GM21423 (cell line): ENCODE results near the gene C2CD4C.
"Not testable (repeated sequence)": the region's sequence is repeated elsewhere in the genome, so short reads cannot be mapped to it uniquely, and the experiment has no call there.

Experiments
- ATAC-seq: cut with Tn5 transposase; IDR thresholded peaks from one replicate; pipeline ENCODE4 v1.9.1; 2021; ENCODE audit warnings: mild to moderate bottlenecking, moderate library complexity; ENCODE audit not compliant: unreplicated experiment

Gene C2CD4C

DNA sequence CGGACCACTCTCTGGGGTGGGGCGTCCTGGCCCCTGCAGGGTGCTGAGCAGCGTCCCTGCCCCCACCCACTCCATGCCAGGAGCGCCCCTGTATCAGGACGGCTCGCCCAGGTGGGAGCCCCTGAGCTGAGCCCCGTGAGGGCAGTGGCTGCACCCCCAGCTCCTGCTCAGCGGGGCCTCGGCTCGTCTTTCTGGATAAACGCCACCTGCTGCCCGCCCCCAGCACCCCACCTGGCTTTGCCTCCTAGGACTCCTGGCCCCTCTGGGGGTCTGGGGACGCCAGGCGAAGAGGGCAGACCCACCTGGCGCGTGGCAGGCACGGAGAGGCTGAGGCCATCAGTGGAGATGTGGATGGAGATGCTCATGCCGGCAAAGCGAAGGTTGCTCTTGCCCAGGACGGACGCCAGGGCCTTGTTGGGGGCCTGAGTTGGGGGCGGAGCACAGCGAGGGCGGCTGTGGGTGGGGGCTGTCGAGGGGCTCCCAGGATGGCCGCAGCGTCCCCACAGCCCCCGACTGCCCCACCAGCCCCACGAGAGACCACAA lies 29.5 kb upstream of the C2CD4C start:
- no peak for ATAC-seq

DNA sequence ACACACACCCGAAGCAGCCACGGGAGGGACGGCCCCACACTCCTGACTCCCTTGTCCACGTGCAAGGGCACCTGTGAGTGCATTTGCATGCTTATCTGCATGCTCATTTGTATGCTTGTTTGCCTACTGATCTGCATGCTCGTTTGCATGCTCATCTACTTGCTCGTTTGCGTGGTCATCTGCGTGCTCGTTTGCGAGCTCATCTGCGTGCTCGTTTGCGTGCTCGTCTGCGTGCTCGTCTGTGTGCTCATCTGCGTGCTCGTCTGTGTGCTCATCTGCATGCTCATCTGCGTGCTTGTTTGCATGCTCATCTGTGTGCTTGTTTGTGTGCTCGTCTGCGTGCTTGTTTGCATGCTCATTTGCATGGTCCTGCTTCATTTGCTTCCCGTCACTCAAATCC lies 28.1 kb upstream of the C2CD4C start:
- ATAC-seq = no peak

DNA sequence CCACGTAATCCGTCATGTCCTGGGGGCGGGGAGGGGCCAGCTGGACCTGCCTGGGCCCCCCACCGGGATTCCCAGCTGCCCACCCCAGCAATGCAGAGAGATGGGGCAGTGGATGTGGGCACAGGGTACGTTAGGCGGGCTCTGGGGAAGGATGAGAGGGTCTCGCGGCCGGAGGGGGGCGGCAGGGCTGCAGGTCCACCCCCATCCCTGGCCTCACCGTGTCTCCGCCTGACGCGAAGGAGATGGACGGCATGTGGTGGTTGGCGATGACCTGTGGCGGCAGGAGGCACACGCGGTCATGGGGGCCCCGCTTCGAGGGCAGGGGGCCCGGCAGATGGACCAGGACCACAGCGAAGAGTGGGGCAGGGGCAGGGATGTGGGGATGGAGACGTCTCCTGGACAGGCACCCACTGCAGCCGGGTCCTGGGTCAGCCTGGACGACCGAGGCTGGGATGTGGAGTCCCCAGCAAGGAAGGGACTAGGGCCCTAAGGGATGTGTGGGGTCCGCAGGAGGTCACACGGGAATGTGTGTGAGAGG lies 27.5 kb upstream of the C2CD4C start:
- ATAC-seq = no peak

DNA sequence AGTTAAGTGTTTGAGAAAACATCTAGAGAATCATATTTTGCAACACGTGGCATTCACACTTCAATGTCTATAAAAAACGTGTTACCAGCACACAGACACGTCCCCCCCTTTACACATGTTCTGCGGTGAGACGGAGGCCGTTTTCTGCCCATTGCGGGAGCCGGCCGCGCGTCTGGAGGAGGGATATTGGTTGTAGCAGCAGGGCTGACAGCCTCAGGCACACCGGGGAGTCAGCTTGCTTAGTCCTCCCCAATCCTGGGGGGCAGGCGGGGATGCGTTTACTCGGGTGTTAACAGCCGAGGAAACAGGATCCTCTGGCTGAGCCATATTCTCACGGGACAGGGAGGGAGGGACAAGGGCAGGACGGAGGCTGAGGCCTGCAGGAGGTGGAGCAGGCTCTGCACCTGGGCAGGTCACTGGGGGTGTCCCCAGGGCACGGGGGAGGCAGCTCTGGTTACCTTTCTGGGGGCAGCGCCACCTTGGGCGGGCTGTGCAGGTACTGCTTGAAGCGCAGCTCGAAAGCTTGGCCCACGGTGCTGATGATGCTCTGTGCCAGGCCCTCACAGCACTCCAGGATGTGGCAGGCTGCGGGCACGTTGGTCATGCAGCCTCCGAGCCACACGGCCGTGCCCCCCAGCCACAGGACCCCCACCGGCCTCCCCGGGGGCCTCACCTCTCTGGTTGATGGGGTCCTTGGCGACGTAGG lies 26.9 kb upstream of the C2CD4C start:
- ATAC-seq = no peak

DNA sequence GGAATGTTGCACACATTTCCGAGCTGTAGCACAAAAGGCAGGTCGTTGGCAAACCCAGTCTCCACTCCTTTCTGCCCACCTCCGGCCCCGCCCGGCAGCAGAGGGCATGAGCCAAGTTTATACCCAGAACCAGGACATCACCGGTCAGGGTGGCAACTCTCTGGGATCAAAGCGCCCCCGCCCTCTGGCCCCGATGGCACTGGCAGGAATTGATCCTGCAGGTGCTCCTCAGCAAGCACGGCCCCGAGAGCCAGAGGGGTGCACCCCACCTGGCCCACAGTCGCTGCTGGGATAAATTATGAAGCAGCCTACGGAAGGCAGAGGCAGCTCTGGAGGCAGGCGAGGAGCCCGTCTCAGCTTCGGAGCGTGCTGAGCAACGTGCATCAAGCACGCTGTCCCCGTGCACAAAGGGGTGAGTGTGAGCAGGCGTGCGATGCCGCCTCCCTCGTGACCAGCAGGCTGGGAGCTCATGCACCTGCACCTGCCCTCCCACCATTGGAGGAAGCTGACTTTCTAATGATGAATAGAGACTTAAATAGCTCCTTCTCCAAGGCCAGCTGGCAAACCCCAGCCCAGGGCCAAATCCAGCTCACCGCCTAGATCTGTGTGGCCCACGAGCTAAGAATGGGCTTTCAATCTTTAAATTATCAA lies 26.2 kb upstream of the C2CD4C start:
- no peak for ATAC-seq

DNA sequence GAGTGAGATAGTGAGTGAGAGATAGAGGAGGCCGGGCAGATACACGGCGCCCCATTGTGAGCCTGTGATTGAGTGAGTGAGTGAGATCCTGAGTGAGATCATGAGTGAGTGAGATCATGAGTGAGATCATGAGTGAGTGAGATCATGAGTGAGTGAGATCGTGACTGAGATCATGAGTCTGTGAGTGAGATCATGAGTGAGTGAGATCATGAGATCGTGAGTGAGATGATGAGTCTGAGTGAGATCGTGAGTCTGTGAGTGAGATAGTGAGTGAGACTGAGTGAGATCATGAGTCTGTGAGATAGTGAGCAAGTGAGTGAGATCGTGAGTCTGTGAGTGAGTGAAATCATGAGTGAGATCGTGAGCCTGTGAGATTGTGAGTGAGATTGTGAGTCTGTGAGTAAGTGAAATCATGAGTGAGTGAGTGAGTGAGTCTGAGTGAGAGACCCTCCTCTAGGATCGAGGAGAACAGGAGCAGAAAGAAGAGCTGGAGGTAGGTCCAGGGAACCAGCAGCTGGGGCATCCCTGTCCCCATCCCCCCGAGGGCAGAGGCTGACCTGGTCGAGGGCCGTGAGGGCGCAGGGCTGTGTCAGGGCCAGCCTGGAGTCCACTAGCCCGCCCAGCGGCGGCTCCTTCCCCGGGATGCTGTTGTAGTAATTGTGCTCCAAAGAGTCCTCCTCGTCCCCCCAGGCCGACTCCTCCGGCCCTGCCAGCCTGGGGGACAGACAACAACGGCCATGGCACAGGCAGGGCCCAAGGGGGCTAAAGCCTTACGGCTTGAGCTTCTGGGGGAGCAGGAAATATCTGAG lies 25.4 kb upstream of the C2CD4C start:
- no peak for ATAC-seq

DNA sequence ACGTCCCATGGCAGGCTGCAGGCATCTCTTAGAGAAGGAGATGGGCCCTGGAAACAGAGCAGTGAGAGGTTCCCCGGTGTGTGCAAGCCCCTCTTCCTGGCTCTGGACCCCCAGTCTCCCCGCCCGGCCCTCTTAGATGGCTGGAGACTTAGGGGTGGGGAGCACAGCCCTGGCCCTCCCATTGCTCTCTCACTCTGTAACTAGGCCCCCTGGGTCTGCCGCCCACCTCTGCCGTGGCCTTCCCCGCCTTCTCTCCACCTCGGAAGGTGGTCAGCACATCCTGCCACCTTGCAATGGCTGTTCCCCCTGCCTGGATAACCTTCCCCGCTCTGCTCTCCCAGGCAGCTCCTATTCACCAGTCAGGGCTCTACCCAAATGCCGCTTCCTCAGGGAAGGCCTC lies 21.8 kb upstream of the C2CD4C start:
- ATAC-seq = no peak

DNA sequence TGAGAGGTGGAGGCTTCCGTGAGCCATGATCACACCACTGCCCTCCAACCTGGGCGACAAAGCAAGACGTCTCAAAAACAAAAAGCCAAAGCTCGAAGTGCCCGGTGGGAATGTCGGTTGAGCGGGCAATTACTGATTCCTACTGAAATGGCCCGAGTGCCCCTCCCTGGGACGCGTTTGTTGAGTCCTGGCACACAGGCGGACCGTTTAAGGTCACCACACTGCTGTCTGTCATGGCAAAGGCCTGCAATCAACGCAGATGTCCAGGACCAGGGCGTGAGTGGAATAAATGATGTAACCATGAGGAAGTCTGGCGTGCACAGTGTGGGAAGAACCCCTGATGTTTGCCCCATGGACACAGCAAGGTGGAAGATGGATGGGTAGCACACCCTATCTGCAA lies 19.2 kb upstream of the C2CD4C start:
- no peak for ATAC-seq

DNA sequence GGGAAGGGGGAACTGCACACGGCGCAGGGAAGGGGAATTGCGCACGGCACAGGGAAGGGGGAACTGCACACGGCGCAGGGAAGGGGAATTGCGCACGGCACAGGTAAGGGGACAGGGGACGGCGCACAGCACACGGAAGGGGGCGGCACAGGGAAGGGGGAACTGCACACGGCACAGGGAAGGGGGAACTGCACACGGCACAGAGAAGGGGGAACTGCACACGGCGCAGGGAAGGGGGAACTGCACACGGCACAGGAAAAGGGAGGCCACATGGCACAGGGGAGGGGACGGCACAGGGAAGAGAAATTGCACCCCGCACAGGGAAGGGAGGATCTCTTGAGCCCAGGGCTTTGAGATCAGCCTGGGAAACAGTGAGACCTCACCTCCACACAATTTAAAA lies 18.7 kb upstream of the C2CD4C start:
- not testable (repeated sequence) for ATAC-seq

DNA sequence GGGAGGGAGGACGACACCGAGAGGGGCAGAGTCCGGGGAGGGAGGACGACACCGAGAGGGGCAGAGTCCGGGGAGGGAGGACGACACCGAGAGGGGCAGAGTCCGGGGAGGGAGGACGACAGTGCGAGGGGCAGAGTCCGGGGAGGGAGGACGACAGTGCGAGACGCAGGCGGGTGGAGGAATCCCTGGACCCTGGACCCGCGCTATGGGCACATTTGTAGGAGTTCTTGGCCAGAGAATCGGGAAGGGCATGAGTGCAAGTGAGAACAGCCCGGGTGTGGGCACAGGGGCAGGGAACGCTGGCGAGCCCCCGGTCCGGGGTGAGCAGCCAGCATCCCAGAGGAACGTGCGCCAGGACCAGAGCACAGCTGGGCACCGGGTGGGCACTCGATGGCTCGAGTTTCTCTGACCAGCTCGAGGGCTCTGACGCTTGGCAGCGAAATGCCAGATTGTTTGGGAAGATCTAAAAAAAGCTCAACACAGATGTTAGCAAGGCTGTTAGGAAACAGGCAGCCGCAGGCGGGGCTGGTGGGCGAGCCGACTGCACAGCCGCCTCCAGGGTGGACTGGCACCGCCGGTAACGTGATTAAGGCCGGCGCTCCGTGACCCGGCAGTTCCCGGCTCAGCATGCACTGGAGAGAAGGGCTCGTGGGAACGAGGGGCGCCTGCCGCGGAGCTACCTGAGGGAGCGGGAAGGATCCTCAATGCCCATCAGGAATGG lies 17.9 kb upstream of the C2CD4C start:
- ATAC-seq = no peak

DNA sequence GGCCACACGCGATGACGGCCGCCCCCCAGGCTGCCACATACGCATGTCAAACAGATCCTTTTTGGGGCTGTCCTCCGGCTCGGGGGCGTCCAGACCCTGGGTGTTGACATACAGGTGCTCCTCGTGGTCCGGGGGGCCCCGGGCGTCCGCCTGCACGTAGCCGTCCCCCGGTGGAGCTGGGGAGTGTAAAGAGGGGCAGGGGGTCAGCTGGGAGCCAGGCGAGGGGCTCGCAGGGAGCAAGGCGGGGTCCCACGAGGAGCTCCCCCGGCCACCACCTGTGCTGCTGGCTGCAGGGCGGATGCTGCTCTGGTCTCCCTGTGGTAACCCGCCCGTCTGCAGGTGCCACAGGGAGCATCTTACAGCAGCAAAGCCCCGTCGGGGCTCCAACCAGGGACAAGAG lies 16.1 kb upstream of the C2CD4C start:
- ATAC-seq = no peak

DNA sequence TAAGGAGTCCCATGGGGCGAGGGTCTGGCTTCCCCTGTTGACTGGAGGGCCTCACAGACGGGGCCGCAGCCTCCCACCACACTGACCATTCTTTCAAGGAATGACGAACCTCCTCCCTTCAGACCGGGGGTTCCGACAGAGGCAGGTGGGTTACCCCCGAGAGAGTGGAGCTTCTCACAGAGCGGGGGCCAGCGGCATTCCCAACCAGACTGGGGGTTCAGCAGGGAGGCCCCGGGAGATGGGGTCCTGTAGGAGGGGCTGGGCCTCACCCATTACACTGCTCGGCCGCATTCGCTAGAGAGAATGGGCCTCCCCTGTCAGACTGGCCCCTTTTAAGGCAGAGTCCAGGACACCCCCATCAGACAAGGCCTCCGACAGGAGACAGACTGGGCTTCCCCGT lies 15.6 kb upstream of the C2CD4C start:
- no peak for ATAC-seq

DNA sequence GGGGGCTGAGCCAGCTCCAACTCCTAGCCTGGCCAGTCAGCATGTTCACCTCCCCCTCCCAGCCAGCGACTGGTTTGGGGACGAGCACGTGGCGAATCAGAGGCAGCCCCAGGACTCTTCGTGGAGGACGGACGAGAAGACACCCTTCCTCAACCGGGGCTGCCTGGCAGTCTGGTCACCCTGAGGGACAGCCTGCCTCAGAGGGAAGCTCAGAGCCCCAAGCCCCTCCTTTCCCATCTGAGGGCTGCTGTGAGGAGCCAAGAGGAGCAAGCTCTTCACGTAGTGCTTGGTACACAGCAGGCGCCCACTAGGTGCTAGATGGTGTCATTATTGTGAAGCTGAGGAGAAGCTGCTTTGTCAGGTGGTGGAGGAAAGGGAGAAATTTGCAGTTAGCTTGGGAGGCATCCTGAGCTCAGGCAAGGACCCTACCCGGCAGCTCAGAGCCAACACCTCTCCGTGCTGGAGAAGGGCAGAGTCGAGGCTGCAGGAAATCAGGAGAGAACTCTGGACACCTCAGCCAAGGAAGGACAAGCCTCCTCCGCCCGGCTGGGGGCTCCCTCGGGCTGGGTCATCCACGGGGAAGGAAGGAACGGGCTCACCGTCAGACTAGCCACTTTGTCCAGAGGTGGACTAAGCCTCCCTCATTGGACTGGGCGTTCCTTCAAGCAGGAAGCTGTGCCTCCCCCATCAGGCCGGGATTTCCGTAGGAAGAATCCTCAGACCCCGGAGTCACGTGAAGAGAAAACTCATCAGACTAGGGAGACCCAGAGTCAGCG lies 14.9 kb upstream of the C2CD4C start:
- no peak for ATAC-seq

DNA sequence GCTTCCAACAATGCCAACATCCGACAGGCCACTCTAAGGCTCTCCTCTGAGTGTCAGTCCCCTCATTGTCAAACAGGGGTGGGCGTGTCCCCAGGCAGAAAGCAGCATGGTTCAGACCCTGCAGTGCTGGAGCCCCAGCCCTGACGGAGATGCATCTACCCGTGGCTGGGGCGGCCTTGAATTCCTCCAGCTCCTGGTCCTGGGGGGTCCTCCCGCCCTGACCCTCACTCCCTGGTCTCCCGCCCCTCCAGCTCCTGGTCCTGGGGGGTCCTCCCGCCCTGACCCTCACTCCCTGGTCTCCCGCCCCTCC lies 13.9 kb upstream of the C2CD4C start:
- not testable (repeated sequence) for ATAC-seq

DNA sequence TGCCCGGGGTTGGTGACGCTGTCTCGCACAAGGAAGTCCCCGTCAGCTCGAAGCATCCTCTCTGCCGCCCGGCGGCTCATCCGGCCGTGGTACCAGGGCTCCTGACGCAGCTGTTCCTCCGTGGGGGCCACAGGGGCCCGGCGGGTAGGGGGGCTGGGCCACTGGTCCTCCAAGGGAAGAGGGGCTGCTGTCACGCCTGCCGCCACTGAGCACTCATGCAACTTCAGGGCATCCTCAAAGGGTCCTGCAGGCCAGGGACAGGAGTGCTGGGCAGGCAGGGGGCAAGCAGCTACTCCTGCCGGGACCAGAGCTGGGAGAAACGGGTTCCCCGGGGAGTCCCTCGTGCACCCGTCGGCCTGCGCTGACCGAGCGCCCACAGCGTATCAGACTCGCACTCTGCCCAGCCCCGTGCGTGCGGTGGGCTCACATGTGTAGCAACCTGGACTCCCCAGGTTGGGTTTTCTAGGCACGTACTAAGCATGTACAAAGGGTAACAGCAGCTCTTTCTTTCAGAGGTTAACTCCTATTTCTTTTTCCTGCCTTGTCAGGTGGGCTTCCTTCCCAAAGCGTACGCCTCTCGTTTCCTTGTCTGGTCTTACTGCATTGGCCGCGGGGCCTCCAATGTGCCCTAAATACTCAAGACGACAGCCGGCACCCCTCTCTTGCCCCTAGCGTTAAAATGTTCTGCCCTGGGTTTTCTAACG lies 13.4 kb upstream of the C2CD4C start:
- no peak for ATAC-seq

DNA sequence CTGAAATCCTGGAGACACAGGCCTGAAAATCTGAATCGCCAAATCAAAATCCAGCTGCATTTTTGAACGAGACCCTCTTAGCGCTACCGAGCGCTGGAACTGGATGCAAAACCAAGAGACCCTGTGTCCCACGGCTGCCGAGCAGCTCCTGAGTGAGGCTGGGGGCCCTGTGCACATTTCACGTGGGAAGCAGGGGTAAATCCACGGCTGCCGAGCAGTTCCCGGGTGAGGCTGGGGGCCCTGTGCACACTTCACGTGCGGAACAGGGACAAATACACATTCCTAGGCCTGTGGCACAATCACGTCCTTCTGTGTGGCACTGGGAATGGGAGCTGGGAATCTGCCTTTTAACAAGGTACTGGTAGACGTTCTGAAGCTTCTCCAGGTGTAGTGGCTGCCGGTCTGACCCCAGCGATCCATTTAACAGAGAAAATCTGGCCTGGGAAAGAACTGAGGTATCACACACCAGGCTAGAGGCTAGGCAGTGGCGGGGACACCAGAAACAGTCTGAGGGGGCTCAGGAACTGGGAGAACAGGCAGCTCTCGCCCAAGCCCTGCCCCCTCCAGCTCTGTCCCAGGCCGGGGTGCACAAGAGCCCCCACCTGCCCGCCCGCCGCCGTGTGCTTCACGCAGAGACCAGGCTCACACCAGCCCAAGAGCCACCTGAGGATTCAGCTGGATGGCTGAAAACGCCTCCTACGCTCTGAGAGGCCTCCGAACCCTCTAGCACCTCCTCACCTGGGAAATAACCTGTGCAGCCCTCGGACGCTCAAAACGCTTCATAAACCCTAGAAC lies 11.0 kb upstream of the C2CD4C start:
- ATAC-seq = no peak

DNA sequence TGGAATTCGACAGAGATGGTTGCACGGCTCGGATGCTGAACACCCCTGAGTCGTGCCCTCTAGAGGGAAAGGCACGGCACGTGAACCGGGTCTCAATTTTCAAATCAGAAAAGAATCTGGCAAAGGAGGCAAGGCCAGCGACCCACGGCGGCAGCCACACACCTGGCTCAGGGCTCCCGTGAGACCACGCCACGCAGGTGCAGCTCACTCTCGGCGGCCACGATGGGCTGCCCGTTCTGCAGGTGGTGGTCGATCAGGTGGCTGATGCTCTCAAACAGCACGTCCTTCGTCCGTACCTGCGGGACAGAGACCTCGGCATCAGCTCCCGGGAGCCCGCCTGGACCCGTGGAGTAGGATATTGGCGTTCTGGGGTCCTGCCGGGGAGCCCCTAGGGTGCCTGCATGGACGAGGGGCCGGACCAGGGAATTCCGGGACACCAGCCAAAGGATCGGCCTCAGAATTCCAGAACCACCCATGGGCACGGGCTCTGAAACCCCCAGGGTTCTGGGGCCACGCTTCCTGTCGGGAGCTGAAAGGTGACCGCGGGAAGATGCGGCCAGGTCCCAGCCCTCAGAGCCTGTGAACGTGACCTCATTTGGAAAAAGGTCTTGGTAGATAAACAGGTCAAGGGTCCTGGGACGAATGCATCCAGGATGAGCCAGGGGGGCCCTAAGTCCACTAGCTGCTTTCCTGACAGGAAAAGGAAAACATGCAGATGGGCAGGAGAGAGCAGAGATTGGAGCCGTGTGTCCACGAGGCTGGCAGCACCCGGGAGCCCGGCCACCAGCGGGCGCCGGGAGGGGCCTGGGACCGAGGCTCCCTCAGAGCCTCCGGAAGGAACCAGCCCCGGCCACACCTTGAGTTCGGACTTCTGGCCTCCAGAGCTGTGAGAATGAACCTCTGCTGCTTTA lies 10.1 kb upstream of the C2CD4C start:
- no peak for ATAC-seq

DNA sequence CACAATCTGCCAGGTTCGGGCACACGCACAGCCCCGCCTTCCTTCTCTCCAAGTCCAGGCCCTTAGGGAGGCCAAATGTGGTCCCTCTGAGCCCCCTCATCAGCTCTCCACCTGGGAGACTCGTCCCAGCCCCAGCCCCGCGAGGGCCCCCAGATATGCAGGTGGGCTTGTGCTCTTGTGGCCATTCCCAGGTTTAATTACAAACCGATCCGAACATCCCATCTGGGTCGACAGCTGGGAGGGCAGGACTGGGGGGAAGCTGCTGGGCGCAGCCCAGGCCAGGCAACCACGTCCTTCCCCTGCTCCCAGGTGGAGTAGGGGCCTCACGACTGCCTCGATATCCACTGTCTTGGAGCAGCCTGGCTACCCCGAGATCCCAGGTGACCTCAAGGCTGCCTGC lies 7.5 kb upstream of the C2CD4C start:
- no peak for ATAC-seq
